Activated CD8-positive, alpha-beta memory T cell treated with anti-CD3 and anti-CD28 coated beads, Interleukin-2, amount 50 U/mL, for 24 hours (primary cell): ENCODE data around the gene TRIM32.

Source experiments
- DNase-seq: peaks from one replicate; pipeline ENCODE4 v3.0.0-alpha.2; 2020; ENCODE audit errors: extremely low read depth

TRIM32 gene

DNA sequence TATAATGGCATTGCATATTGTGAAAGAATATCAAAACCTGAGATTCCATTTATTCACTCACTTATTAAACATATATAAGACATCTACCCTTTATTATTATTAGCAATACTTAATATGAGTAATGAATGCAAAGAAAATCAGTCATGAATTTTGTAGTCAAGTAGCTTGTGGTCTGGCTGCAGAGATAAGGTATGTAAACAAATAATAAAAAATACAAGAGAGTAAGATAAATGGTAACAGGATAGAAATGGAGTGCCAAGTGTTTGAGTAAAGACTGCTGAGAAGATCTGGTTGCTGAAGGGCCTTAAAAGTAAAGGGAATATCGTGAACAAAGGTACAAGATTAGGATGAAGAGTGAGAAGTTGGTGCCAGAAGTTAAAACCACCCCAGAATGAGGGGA, 18.4 kb downstream of the TRIM32 start:
- no peak for DNase-seq

DNA sequence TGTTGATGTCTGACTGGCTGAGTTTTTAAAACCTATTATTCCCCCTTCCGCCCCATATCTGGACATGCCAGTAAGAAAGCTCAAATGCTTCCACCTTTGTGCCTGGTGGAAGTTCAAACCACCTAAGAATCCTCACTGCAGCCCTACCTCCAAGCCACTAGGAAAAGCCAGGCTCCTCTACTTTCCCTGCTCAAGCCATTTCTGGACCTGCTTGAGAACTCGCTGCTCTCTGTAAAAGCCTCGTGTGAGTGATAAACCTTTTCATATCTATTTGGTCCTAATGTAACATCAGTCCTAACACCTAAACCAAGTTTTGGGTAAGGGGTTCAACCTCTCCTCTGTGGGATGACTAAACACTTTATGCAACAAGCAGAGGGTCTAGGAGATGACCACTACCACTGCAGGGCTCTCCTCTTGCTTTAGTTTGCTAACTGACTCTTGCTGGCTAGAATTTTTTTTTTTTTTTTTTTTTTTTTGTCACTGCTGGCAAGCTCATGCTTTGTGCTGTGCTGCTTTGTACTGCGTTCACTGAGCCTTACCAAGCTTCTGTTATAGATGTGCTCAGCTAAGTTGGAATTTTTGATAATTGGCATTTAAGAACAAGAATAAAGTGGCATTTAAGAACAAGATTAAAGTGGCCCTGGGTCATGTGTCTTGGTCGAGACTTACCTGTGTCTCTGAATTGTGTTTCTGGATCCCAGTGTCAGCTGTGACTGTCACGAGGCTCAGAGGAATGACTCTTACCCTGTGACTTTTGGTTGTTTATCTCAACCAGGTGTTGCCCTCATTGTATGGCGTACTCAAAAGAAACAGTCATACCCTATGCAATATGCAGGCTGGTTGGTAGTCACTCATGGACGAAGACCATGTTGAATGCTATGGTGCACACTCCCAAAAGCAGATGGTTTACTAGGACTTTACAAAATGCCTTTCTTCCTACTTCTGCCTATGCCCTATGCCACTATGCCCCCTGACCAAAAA, 19.5 kb downstream of the TRIM32 start:
- no peak for DNase-seq

DNA sequence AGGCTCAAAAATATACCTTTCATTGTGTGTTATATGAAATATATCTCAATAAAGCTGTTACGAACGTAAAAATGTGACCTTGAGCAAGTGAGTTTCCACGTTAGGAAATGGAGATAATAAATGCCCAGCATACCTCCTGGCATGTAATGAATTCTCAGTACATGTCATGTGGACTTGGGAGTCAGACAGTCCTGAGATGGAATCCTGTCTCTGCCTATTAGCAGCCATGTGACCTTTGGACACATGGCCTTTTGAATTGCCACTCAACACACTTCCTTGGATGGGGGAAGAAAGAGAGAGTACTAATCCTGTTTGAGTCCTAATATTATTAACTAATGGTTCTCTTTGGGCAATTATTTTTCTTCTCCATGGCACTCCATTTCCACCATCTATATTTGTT, 25.7 kb downstream of the TRIM32 start:
- DNase-seq = no peak

DNA sequence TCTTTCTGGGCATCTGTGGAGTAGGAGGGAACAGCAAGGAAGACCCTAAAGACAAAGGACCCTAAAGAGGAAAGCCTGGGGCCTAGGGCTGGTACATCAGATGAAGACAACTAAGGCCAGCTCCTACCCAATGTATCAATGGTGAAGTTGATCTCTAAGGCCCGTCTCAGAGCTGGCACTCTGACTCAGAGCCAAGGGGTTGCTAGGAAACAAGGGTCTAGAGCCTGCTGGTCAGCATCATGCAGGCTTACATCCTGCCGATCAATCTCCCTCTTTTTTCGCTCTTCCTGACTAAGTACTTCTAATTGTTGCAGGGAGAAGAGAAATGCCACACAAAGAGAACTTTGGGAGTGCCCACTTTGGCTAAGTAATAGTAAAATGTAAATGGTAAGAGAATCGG, 26.2 kb downstream of the TRIM32 start:
- DNase-seq = no peak

DNA sequence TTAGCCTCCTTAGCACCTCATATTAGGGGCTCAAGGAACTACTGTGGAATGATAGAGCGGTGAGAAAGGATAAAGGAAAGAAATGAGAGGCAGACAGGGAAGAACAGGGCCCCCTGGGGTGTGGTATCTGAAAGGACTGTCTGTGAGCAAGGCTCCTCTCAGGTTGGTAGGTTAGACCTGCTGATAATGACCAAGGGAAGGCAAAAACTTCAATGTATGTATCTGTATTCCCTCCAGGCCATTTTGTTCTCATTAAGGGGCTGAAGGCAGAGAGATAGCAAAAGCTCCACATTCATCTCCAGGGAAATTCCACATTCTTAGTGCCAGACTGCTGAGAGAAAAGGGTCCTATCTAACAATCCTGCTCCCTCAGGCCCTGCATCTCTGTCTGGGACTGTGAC, 28.6 kb downstream of the TRIM32 start:
- DNase-seq = no peak

DNA sequence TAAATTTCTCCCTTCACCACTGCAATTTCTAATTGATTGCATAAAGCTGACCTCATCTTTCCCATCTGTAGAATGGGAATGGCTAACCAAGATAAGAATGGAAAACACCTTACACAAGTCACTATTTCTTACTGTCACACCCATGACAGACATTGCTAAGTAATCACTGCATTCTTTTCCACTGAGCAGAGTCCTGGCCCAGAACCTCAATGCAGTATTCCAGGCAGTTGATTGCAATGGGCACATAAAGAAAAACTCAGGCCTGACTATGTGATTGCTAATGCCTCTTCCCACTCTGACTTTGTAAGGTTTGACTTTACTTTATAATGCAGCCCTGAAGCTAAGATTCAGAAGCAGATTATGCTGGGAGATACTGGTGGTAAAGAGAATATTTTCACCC, 29.3 kb downstream of the TRIM32 start:
- no peak for DNase-seq

DNA sequence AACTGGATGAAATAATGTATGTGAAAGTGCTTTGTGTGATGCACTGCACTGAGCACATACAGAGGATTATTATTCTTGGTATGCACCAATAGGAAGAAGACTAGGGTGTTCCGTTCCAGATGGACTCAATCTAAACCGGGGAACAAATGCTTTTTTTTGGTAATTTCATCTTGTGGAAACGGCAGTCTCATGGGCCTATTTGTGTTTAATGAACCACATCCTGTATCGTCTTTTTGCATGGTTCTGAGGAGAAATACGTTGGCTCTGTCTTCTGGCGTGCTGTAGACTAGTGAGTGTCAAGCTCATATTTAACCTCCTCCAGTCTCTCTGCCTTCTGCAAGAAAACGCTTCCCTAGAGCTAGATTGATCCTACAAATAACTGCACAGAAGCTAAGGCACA, 30.0 kb downstream of the TRIM32 start:
- no peak for DNase-seq

DNA sequence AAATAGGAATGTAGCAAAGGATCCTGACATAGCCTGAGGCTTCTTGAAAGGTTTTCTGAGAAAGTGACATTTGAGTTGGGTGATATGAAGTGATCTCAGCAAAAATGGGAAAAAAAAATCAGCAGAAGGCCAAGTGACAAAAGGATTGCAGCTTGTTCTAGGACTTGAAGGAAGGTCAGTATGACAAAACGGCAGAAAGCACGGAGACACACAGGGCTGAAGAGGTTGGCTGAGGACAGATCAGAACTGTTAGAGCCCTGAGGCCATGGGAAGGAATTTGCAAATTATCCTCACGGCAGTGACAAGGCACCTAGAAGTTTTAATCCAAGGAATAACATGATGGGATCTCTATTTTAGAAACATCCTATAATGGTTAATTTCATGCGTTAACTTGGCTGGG, 31.0 kb downstream of the TRIM32 start:
- no peak for DNase-seq

DNA sequence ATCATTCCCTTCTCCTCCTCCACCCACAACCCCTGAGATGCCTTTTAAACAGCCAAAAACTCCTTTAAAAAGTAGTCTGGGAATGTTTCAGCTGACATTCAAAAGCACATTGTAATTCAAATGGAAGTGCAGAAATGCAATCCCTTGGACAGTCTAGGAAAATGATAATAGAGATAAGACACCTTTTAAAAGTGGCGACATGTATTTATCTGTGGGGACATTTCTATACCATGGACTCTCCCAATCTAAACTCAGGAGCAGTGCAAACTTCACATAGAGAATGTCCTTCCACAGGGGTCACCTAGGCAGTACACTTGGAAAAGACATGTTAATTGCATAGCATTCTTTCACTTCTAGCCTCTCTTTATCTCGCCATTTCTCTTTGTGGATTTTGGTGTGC, 33.0 kb downstream of the TRIM32 start:
- DNase-seq = no peak

DNA sequence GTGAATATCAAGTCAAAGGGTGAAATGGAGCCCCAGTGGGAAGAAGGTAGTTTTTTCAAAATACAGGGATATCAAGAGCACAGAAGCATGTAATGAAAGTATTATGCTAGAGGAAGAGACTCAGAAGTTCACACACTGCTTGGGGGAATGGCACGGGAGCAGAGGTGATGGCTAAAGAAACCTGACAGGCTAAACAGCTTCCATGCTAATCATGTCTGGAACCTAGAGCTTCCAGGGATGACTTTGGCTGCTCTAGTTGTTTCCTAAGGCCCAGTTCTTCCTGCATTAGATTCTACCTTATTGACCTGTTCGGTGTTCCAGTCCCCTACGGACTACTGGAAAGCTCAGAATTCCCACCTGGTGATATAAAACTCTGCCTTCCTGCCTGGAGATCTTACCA, 34.3 kb downstream of the TRIM32 start:
- DNase-seq = no peak

DNA sequence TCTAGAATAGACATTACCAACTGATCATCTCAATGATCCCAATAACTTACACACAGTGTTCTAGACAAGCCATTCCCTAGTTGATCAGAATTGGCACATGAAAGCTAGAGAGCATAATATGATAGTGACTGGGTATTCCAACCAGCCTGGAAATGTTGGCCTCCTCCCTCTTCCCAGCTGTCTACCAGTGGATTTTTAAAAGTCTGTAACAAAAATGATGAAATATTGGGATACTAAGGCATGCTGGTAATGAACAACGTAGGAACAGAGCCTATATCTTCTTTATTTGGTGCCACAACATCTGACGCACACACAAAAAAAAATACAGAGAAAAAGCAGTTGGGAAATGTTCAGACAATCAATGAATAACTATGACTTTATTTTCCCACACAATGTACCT, 34.8 kb downstream of the TRIM32 start:
- DNase-seq = no peak

DNA sequence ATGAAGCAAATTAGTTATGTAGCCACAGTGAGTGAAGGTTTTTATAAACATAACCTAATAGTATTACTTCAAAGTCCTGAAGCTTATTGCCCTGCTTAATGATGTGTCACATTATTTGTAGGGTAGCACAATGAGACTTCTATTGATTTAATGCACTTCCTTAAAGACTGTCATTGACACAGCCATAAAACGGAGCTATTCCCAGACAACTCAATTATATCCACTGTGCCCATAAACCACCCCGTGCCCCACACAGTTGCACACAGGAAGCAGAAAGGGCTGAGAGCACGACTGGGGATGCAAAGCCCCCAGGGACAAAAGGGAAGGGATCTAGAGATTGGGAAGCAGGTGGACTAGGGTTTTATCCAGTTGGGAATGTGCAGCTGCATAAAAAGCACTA, 37.0 kb downstream of the TRIM32 start:
- no peak for DNase-seq

DNA sequence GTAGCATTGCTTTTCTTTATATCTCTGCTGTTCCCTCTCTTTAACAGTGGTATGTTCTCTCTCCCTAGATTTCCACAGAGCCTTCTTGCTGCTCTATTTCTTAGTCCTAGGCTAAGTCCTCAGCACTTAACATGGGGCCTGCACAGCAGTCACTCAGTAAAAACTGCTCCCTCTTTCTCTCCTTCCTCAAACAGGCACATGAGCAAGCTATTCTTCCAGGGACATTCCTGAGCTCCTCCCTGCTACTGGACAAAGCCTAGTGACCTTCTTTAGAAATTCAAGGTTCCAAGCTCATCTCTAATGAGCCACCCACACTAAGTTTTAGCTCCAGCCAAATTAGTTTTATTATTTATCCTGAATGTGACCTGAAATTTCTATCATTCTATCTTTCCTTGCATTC, 39.5 kb downstream of the TRIM32 start:
- DNase-seq = no peak

DNA sequence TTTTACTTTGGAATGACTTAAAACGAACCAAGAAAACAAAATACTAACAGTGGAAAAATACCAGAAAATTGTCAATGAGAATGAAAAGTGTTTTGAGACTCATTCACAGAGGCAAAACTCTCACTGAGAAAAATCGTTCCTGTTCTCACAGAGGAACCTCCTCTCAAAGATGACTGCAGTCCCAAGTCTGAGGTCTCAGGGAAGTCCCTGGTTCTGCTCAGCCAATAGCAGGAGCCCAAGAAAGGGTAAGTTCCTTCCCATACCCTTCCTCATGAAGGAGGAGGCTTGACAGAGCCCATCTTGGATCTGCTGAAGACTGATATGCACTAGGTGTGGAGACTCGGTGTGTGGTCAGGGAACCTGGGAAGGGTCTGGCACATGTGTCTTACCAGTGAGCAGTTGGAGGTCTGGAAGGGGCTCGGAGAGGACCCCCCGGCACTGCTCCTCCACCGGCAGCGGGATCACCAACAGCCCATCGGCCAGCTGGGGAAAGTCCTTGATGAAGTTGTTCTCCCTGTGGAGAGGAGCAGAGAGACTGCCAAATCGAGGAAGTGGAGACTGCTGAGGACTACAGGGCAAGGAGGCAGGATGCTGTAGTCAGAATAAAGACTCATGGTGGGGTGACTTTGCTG, 46.0 kb downstream of the TRIM32 start:
- no peak for DNase-seq

DNA sequence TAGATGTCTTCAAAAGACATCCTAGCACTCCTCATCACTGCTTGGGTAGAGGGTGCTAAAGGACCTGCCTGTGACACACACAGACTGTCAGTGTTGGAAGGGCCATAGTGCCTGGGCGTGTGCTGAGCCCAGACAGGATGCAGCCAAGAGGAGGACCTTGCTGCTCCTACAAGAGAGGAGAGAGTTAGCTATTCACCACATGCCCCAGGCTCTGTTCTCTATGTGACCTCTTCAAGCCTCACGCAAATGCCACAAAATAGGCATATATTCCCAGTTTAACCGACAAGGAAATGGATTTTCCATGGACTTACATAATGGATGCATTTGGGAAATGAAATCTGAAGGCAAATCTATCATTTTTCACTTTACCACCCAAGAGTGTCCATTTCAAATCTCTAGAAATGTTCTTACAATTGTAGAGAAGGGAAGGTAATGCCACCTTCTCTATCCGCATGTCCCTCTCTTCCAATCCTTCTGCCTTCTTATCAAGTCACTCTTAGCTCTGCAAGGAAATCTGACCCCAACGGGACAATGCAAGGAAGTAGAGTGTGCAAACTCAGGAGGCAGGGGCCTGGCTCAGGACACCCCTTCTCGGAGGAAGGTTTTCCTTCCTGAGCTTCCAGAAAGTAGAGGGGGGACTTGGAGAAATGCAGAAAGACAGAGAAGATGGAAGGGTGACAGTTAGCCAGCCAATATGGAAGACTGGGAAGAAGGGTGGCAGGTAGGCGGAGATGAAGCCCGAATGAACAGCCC, 49.5 kb downstream of the TRIM32 start:
- DNase-seq = no peak

DNA sequence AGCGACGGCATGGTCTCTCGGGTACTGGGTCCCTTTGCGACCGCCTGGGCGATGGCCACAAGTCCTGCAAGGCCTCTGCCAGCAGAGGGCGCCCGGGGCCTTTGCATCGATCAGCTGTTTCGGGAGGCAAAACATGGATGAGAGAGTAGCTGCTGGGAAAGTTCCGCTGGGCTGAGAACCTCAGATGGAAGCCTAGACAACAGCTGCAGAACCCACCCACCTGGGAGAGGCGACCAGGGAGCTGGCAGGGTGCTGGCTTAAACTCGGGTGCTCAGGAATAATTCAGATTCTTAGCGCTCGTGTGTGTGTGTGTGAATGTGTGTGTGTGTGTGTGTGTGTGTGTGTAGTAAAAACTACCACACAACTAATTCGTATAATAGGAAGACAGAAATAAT, 50.0 kb downstream of the TRIM32 start:
- peak; percentile 9 for DNase-seq

DNA sequence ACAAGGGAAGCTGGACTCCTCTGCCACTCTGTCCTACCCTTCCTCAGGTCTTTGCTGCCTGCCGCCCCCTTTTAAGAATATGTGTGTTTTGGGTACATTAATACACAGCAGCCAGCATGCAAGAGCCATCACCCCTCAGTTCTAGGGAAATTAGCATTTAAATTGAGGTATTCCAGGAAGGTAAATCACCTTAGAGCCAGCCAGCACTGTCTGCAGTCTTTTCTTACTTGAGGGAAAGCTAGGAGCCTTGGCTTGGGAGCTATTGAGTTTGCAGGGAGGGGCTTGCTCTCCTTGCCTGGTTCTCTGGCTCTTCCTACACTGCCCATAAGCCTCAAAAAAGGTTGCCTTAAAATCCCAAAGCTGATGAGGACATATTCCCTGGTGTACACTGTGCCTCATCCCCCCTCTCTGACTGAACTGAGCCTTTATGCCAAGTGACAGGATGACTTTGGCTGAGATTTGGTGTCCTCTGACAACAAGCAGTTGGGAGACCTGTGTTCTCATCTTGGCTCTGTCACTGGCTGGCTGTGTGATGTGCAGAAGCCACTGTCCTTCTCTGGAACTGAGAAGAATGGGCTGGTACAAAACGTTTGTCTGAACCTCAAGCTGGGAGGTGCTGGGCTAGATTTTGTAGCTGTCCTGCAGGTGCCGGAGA, 54.1 kb downstream of the TRIM32 start:
- DNase-seq = no peak

DNA sequence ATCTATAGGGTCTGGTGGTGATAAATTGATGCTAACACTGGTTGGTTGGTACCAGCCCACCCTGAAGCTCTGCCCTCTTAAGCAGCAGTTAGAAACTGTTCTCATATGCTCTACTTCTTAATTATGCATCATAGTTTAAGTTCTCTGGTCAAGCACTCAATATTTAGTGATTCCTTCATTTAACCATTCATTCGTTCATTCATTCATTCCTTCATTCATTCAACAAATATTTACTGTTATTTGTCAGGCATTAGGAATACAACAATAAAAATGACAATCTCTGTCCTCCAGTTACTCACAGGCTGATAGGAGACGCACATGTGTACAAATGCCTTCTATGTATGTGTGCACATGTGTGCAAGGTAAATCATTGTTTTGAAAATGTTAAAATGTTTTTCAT, 54.6 kb downstream of the TRIM32 start:
- DNase-seq = no peak

DNA sequence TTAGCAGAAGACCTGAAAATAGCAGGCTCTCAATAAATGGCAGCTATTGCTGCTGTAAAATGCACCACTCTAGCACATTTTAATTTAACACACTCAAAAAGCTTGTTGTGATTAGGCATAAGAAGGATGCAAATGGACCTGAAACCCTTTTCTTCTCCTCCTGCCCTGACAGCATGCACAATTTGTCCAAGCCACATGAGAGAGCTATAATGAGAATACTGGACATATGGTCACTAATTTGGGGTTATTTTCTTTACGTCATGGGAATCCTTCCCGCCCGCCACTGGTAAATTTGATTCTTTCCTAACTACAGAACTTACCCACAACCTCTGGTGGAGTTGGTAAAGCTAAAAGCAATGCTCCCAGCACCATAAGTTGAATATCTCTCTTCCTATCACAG, 62.1 kb downstream of the TRIM32 start:
- no peak for DNase-seq

DNA sequence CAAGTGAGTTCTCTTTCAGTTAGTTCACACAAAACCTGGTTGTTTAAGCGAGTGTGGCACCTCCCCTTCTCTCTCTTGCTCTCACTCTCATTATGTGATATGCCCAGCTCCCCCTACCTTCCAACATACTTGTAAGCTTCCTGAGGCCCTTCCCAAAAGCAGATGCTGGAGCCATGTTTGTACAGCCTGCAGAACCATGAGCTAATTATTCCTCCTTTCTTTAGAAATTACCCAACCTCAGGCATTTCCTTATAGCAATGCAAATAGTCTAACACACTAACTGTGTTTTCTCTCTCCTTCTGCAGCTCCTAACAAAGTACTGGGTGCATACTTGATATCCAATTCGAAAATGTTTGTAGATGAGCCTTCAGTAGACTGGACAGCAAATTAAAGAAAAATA, 62.7 kb downstream of the TRIM32 start:
- DNase-seq = no peak

DNA sequence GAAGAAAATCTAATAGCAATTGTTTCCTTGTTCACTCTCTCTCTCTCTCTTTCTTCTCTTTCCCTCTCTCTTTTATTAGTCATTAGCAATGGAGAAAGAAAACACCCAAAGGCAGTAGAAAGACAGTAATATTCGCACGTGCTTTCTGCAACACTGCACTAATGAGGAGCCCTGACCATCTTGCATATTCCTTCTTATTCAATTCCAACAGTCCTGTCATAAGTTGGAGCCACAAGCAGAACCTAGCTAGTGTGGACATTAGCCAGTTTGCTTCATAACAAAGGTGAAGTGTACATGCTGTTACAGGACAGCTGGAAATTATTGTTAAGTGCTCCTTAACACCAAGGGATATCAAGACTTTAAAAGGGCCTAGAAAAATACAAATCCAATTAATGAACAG, 63.4 kb downstream of the TRIM32 start:
- DNase-seq = no peak
